GM21367 (cell line): Measurements from ENCODE around the gene RAI2.
"Not testable (repeated sequence)": the region's sequence is repeated elsewhere in the genome, so short reads cannot be mapped to it uniquely, and the experiment has no call there.

Experiments used
- ATAC-seq: cut with Tn5 transposase; IDR thresholded peaks from one replicate; pipeline ENCODE4 v1.9.1; 2021; ENCODE audit not compliant: unreplicated experiment

The RAI2 gene

GRCh38 chrX:17787557-17787956 lies 73.5 kb downstream of the RAI2 start:
- no peak for ATAC-seq

- not testable (repeated sequence) for ATAC-seq
Observed at GRCh38 chrX:17786554-17787347, 74.3 kb downstream of the RAI2 start.

- no peak for ATAC-seq
Observed at GRCh38 chrX:17779434-17779833, 81.7 kb downstream of the RAI2 start.

GRCh38 chrX:17778997-17779396 lies 82.1 kb downstream of the RAI2 start:
- ATAC-seq = no peak

GRCh38 chrX:17774053-17774452 lies 87.0 kb downstream of the RAI2 start:
- ATAC-seq = no peak

- no peak for ATAC-seq
Observed at GRCh38 chrX:17773221-17773876, 87.7 kb downstream of the RAI2 start.

- ATAC-seq = no peak
Observed at GRCh38 chrX:17769701-17770269, 91.3 kb downstream of the RAI2 start.

GRCh38 chrX:17768997-17769396 lies 92.1 kb downstream of the RAI2 start:
- ATAC-seq = no peak

- ATAC-seq = no peak
Observed at GRCh38 chrX:17767734-17768133, 93.4 kb downstream of the RAI2 start.

GRCh38 chrX:17759990-17760389 lies 101.1 kb downstream of the RAI2 start:
- no peak for ATAC-seq

GRCh38 chrX:17758382-17758781 lies 102.7 kb downstream of the RAI2 start:
- no peak for ATAC-seq

- ATAC-seq = no peak
Observed at GRCh38 chrX:17750436-17750835, 110.7 kb downstream of the RAI2 start.
